HT-29 (cell line): ENCODE results near the gene PRKX. TPM values are rescaled to one million over a fixed set of nuclear protein-coding genes. Genes with fewer than 3 reads are reported as not detected.
"Not testable (repeated sequence)": the region's sequence is repeated elsewhere in the genome, so short reads cannot be mapped to it uniquely, and the experiment has no call there.

Experiments used
- DNase-seq: peaks from one replicate; pipeline ENCODE4 v3.0.0-alpha.2; 2015; ENCODE audit warnings: low spot score
- small RNA-seq: library from RNA; depleted of rRNA; stranded (forward); fragments of <200 nt; gene quantifications from one replicate; pipeline ENCODE3, GENCODE V24; 2014
- total RNA-seq: library from RNA; depleted of rRNA; stranded (reverse); fragments of >200 nt; shearing (Covaris generic); gene quantifications from 2 replicates; pipeline ENCODE4 v1.2.3, GENCODE V29; 2014

Gene PRKX
- total RNA-seq, 1 experiment from 2014 or later, result 10.1 TPM

- no peak for DNase-seq
Measured at GRCh38 chrX:3577551-3577950, 135.9 kb downstream of the PRKX start.

- DNase-seq, result no peak
Measured at GRCh38 chrX:3576886-3577501, 136.5 kb downstream of the PRKX start.

- no peak for DNase-seq
Measured at GRCh38 chrX:3567686-3568085, 145.8 kb downstream of the PRKX start.

GRCh38 chrX:3563451-3563850, 150.0 kb downstream of the PRKX start:
- DNase-seq, result no peak

- not testable (repeated sequence) for DNase-seq
Measured at GRCh38 chrX:3560010-3560409, 153.4 kb downstream of the PRKX start.

Small RNAs within 50 kb of the gene (small RNA-seq; reads per million reads assigned to genes)
- gene RF00019, result not detected
- gene RNU6-114P, result not detected
